HG03108 (cell line): ENCODE data around the gene SMAD5.

ENCODE experiments used
- ATAC-seq: cut with Tn5 transposase; IDR thresholded peaks from one replicate; pipeline ENCODE4 v1.9.1; 2021; ENCODE audit warnings: moderate library complexity; ENCODE audit not compliant: unreplicated experiment

The SMAD5 gene

GRCh38 chr5:136114414-136115125 is 18.1 kb upstream of the SMAD5 start:
- no peak for ATAC-seq

- no peak for ATAC-seq
These were observed 17.3 kb upstream of the SMAD5 start for GRCh38 chr5:136115183-136115865.

DNA sequence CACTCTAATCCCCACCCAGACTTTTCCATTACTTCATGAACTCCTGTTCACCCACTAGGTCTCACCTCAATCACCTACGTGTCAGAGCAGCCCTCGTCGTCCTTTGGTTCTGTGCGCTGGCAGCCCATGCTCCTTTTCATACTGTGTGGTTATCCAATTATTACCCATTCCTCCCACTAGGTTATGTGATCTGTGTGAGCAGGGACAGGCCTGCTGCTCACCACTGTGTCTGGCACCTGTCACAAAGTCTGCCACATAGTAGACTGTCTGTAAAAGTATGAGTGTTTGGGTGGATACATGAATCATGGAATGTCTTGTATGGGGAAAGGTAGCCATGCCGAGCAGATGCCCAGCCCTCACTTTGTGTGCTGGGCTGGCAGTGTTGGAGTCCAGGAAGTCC is 12.1 kb upstream of the SMAD5 start:
- ATAC-seq = no peak

DNA sequence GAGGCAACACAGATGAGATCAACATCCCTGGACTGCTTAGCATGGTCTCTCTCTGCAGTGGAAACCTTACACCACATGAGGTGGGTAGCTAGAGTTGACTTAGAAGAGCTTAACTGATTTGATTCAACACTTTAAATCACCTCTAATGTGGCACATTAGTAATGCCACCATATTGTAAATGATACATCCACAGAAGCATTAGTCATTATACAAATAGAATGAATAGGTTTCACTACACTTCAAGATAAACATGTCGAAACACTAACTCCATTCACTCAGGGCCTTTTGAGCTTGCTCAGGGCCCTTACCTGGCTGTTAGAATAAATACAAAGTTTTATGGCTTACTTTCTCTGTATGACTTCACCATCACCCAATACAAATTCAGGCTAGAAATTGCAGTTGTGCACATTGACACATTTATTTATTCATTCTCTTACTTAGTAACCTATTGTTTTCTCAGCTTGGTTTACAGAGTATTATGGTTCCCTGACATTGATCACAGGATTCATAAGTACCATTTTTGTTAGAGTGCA is 9.3 kb upstream of the SMAD5 start:
- ATAC-seq = no peak

DNA sequence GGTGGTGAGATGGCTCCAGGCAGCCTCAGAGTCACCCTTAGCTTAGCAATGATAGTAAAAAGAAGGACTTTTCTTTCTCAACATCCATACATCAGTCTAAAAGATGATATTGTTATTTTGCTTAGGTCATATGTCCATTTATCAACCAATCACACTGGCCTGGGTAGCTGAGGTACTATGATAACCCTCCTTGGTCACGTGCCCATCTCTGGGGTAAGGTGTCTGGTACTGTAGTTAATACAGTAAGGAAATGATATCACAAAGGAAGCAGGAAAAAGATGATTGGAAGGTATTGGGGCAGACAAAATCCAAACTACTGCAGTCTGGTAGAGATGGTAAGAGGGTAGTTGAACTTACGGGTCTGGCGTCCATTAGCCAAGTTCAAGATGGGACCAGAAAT is 5.1 kb upstream of the SMAD5 start:
- no peak for ATAC-seq

DNA sequence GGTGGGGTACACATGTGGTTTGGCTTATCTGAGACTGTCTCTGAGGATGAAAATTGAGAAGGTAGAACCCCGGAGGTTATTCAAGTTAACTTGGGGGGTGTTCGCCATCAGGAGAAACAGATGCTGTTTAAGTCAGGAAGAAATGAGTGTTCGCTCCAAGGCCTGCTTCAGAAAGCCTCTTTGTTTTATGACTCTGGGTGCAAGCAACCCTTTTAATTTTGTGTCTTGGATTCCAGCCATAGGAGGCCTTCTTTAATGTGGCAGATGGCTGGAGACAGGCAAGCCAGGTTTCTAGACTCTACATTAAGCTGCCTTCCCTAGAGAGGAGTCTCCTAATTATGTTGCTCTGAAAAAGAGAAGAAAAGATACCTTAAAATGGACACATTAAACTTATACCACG is 4.2 kb upstream of the SMAD5 start:
- no peak for ATAC-seq

- no peak for ATAC-seq
These were observed 3.2 kb upstream of the SMAD5 start for GRCh38 chr5:136129445-136129844.

DNA sequence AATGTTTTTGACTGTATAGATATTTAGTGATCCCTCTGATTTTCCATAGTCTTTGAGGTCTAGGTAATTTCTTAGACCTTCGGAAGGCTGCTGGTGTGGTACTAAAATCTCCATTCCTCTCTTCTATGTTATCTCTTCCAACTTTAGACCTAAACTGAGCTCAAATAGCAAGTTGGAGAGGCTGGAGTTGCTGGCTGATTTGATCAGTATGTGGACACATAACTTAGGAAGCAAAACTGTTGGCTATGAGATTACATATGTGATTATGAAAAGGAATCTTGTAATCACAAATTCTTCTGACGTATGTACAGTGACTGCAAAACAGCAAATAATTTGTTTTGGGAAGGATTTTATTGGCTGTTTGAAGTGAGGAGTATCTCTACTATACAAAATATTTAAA is 2.1 kb upstream of the SMAD5 start:
- ATAC-seq = no peak

- ATAC-seq = no peak
These were observed 558 bp upstream of the SMAD5 start for GRCh38 chr5:136132087-136132486.

DNA sequence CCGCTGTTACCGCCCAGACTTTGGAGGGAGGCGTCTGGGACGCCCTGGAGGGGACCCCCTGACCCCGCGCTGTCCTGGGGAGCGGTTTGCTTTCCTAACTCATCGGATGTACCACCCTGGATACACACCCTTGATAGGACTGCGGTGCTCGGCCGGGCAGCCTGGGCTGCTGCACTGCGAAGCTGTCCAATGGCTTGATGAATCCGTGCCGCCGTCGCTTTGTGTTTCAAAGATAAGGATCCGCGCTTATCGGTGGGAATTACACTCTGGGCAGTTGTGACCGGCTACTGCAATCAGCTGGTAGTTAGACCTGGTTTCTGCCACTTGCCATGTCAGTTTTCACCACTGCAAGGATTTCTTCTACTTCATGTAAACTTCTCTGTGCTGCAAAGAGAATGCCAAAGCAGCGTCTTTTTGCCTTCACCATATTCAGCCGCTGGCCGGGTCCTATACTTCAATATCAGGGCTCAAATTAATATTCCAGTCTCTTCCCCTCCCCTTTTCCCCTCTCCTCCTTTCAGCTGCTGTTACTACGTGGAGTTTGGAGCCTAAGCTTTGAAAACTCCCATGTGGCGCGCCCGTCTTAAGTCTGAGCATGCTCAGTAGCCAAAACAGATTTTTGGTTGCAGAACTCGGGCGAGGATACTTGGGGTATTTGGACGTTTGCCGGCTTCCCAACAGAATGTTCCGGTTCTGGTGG is 727 bp downstream of the SMAD5 start:
- ATAC-seq = peak; percentile 25

GRCh38 chr5:136133922-136134379 is 1.3 kb downstream of the SMAD5 start:
- no peak for ATAC-seq

- ATAC-seq = no peak
These were observed 2.0 kb downstream of the SMAD5 start for GRCh38 chr5:136134653-136135052.

DNA sequence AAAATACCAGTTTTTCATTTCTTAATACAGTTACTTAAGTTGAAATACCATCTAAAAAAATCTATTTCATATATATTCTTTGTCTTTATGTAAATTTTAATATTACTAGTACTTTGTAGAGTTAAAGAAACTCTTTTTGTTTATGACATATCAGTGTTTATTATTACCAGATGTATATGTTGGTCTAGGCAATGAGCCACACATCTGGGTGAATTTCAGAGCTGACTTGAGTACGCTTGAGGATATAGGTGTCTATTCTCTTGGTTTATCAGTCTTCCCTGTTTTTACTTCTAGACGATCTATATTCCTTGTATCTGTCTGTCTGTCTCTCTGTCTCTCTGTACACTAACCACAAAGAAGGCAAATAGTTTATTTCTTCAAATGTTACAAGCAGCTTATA is 2.9 kb downstream of the SMAD5 start:
- ATAC-seq = no peak

- ATAC-seq = no peak
These were observed 5.0 kb downstream of the SMAD5 start for GRCh38 chr5:136137497-136138220.

- ATAC-seq = peak; percentile 76
These were observed 8.9 kb downstream of the SMAD5 start for GRCh38 chr5:136141561-136141960.

- ATAC-seq = no peak
These were observed 10.7 kb downstream of the SMAD5 start for GRCh38 chr5:136143312-136143711.

GRCh38 chr5:136143763-136144162 is 11.1 kb downstream of the SMAD5 start:
- ATAC-seq = no peak

GRCh38 chr5:136145030-136145429 is 12.4 kb downstream of the SMAD5 start:
- peak; percentile 63 for ATAC-seq

GRCh38 chr5:136146201-136146600 is 13.6 kb downstream of the SMAD5 start:
- ATAC-seq = no peak

DNA sequence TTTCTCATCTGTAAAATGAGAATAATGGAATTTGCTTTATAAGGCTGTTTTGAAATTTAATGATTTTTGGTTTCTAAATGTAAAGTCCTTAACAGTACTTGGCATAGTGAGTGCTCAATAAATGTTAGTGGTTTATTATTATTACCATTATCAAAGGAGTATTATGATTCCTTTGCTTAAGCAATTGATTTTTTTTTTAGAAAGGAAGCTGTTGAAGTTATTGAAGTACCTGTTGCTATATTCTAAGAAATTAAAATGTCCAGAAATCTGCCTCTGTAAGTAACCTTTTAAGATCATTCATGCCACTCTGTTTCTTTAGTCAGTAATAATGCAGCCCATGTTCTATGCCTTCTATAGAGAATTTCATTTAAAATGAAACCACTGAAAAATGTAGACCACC is 15.0 kb downstream of the SMAD5 start:
- ATAC-seq = no peak

GRCh38 chr5:136149891-136150290 is 17.2 kb downstream of the SMAD5 start:
- no peak for ATAC-seq
